K562 (cell line): Measurements from ENCODE around the gene HNRNPA2B1. TPM values are rescaled to one million over a fixed set of nuclear protein-coding genes. Genes with fewer than 3 reads are reported as not detected.

Experiments
- polyA plus RNA-seq, 8 experiments: library from polyadenylated mRNA; depleted of rRNA in 4 of 8; stranded (reverse) in 5 of 8; unstranded in 3 of 8; fragments of >200 nt; fragmentation: Nextera tagmentation in 2 of 8; fragmentation: Illumina TruSeq in 1 of 8; extraction: Ambion mirVana in 2 of 8; extraction: Trizol in 1 of 8; gene quantifications; 2 replicates each; pipeline versions ENCODE4 v1.2.1 to v1.2.3, GENCODE V29; 2011 to 2014; ENCODE audit warnings: inconsistent platforms in 1 of 8, missing spikeins in 1 of 8
- total RNA-seq, 7 experiments: library from RNA; depleted of rRNA in 6 of 7; stranded (reverse); fragments of >200 nt in 6 of 7; fragmentation: Illumina TruSeq in 2 of 7; extraction: Trizol in 2 of 7; gene quantifications; 2 replicates each; pipeline versions ENCODE4 v1.2.1 to v1.2.3, GENCODE V29; 2011 to 2021; ENCODE audit warnings: low replicate concordance in 1 of 7

HNRNPA2B1 gene
- total and polyA plus RNA-seq, 9 of the 15 experiments (the other 6 are each of a cell fraction or from before 2014, with no cell fraction given), result 630 to 1,989 (median 865) TPM

Other genes with a start within 250 kb of the HNRNPA2B1 start
- gene NFE2L3, start 48.5 kb downstream of the HNRNPA2B1 start, total RNA-seq (2014; rRNA removed), result 9.1 and 14.1 TPM in 2 replicates
- 16.2 and 17.0 TPM in 2 replicates for gene NFE2L3, start 48.5 kb downstream of the HNRNPA2B1 start, total RNA-seq (2014; rRNA removed; fragmentation: Illumina TruSeq; extraction: Trizol)
- gene NFE2L3, start 48.5 kb downstream of the HNRNPA2B1 start, total RNA-seq (2015; rRNA removed; fragmentation: Illumina TruSeq; extraction: Trizol), result 14.3 and 15.2 TPM in 2 replicates
- 11.8 and 12.2 TPM in 2 replicates for gene NFE2L3, start 48.5 kb downstream of the HNRNPA2B1 start, total RNA-seq (2021)
- gene NFE2L3, start 48.5 kb downstream of the HNRNPA2B1 start, polyA plus RNA-seq (2011; rRNA removed), result 12.4 and 13.7 TPM in 2 replicates
- 14.4 and 16.9 TPM in 2 replicates for gene NFE2L3, start 48.5 kb downstream of the HNRNPA2B1 start, polyA plus RNA-seq (2014; fragmentation: Illumina TruSeq; extraction: Trizol)
- gene NFE2L3, start 48.5 kb downstream of the HNRNPA2B1 start, polyA plus RNA-seq (2014; fragmentation: Nextera tagmentation; extraction: Ambion mirVana), result 1 to 10 TPM; 2.9 to 4.8 TPM
- gene NFE2L3, start 48.5 kb downstream of the HNRNPA2B1 start, polyA plus RNA-seq (2014; rRNA removed), result 9.5 and 10.7 TPM in 2 replicates
- gene CBX3, start 999 bp upstream of the HNRNPA2B1 start, total RNA-seq (2014; rRNA removed), result 210 and 244 TPM in 2 replicates
- gene CBX3, start 999 bp upstream of the HNRNPA2B1 start, total RNA-seq (2014; rRNA removed; fragmentation: Illumina TruSeq; extraction: Trizol), result 413 and 480 TPM in 2 replicates
- 337 and 363 TPM in 2 replicates for gene CBX3, start 999 bp upstream of the HNRNPA2B1 start, total RNA-seq (2015; rRNA removed; fragmentation: Illumina TruSeq; extraction: Trizol)
- gene CBX3, start 999 bp upstream of the HNRNPA2B1 start, total RNA-seq (2021), result 253 and 256 TPM in 2 replicates
- 293 and 364 TPM in 2 replicates for gene CBX3, start 999 bp upstream of the HNRNPA2B1 start, polyA plus RNA-seq (2011; rRNA removed)
- gene CBX3, start 999 bp upstream of the HNRNPA2B1 start, polyA plus RNA-seq (2014; fragmentation: Illumina TruSeq; extraction: Trizol), result 310 and 328 TPM in 2 replicates
- gene CBX3, start 999 bp upstream of the HNRNPA2B1 start, polyA plus RNA-seq (2014; fragmentation: Nextera tagmentation; extraction: Ambion mirVana), result 100 to 1,000 TPM; 198 to 245 TPM
- gene CBX3, start 999 bp upstream of the HNRNPA2B1 start, polyA plus RNA-seq (2014; rRNA removed), result 389 and 408 TPM in 2 replicates
- 6.2 and 7.9 TPM in 2 replicates for gene SNX10, start 91.1 kb upstream of the HNRNPA2B1 start, total RNA-seq (2014; rRNA removed)
- 14.8 and 19.0 TPM in 2 replicates for gene SNX10, start 91.1 kb upstream of the HNRNPA2B1 start, total RNA-seq (2014; rRNA removed; fragmentation: Illumina TruSeq; extraction: Trizol)
- 13.8 and 16.5 TPM in 2 replicates for gene SNX10, start 91.1 kb upstream of the HNRNPA2B1 start, total RNA-seq (2015; rRNA removed; fragmentation: Illumina TruSeq; extraction: Trizol)
- gene SNX10, start 91.1 kb upstream of the HNRNPA2B1 start, total RNA-seq (2021), result 11.8 and 12.1 TPM in 2 replicates
- 9.4 TPM in 2 replicates for gene SNX10, start 91.1 kb upstream of the HNRNPA2B1 start, polyA plus RNA-seq (2011; rRNA removed)
- gene SNX10, start 91.1 kb upstream of the HNRNPA2B1 start, polyA plus RNA-seq (2014; fragmentation: Illumina TruSeq; extraction: Trizol), result 9.8 and 11.5 TPM in 2 replicates
- 10 to 100 TPM; 10.9 to 12.4 TPM for gene SNX10, start 91.1 kb upstream of the HNRNPA2B1 start, polyA plus RNA-seq (2014; fragmentation: Nextera tagmentation; extraction: Ambion mirVana)
- gene SNX10, start 91.1 kb upstream of the HNRNPA2B1 start, polyA plus RNA-seq (2014; rRNA removed), result 6.9 and 7.3 TPM in 2 replicates